ENCODE measurements around the gene C11orf16. TPM values are rescaled to one million over a fixed set of nuclear protein-coding genes. Genes with fewer than 3 reads are reported as not detected.
A peak's percentile ranks its signal among the peaks of the same experiment; 100 is the strongest.

Gene C11orf16
- total RNA-seq, 1 donor = not detected

- TF ChIP-seq CTCF (IDR thresholded peaks at IDR 0.05; ENCODE audit: extremely low read depth, low read depth, low read length) = no peak
- Histone ChIP-seq H3K4me1 (ENCODE audit: insufficient read depth, low read length) (peaks cover 26% of the 10 kb centered on the region), H2AFZ (ENCODE audit: low read length) (peak within 1 kb of the TSS; percentile 94), H3K4me3 (ENCODE audit: insufficient read depth, low read length) (peak within 1 kb of the TSS; percentile 95), H3K27ac (ENCODE audit: low read depth, low read length) (peak within 1 kb of the TSS; percentile 74), H3K4me2 (ENCODE audit: insufficient read depth, low read length) (peak within 1 kb of the TSS; percentile 93), H3K27me3 (ENCODE audit: insufficient read depth, low read length) (no peaks in the 10 kb centered on the region), H3K36me3 (ENCODE audit: insufficient read depth, low read length) (peaks cover 10% of the 10 kb centered on the region), H4K20me1 (ENCODE audit: insufficient read depth, low read length) (no peaks in the 10 kb centered on the region), H3K9me3 (ENCODE audit: low read depth, low read length) (no peaks in the 10 kb centered on the region), H3K79me2 (ENCODE audit: insufficient read depth, low read length) (peaks cover 17% of the 10 kb centered on the region)
- peak; percentile 97 for DNase-seq (ENCODE audit: insufficient read length, low spot score, missing footprints)
These were observed 21.5 kb downstream of the C11orf16 start, which contains the start of gene AKIP1 for GRCh38 chr11:8911029-8911823. TSS of gene AKIP1 (plus strand) at chr11:8911189. CDS start at chr11:8911450, 261 bp downstream.

GRCh38 chr11:8910649-8911026, 22.1 kb downstream of the C11orf16 start:
- H3K4me2 ChIP-seq (ENCODE audit: insufficient read depth, low read length) = peak overlapping the region; percentile 93
- peaks cover 32% of the 10 kb centered on the region for H3K4me1 ChIP-seq (ENCODE audit: insufficient read depth, low read length)
- H2AFZ ChIP-seq (ENCODE audit: low read length) = peak overlapping the region; percentile 88
- H3K36me3 ChIP-seq (ENCODE audit: insufficient read depth, low read length) = peaks cover 10% of the 10 kb centered on the region
- H3K4me3 ChIP-seq (ENCODE audit: insufficient read depth, low read length) = peak overlapping the region; percentile 95
- no peaks in the 10 kb centered on the region for H3K9me3 ChIP-seq (ENCODE audit: low read depth, low read length)
- no peaks in the 10 kb centered on the region for H4K20me1 ChIP-seq (ENCODE audit: insufficient read depth, low read length)
- H3K79me2 ChIP-seq (ENCODE audit: insufficient read depth, low read length) = peaks cover 17% of the 10 kb centered on the region
- no peak overlapping the region for H3K27ac ChIP-seq (ENCODE audit: low read depth, low read length)
- TF ChIP-seq CTCF (IDR thresholded peaks at IDR 0.05; ENCODE audit: extremely low read depth, low read depth, low read length) = no peak
- no peak for DNase-seq (ENCODE audit: insufficient read length, low spot score, missing footprints)
- no peaks in the 10 kb centered on the region for H3K27me3 ChIP-seq (ENCODE audit: insufficient read depth, low read length)

- Histone ChIP-seq H4K20me1 (ENCODE audit: insufficient read depth, low read length) (no peaks in the 10 kb centered on the region), H3K9me3 (ENCODE audit: low read depth, low read length) (no peaks in the 10 kb centered on the region), H3K4me3 (ENCODE audit: insufficient read depth, low read length) (no peak overlapping the region), H3K79me2 (ENCODE audit: insufficient read depth, low read length) (peaks cover 13% of the 10 kb centered on the region), H3K36me3 (ENCODE audit: insufficient read depth, low read length) (no peaks in the 10 kb centered on the region), H2AFZ (ENCODE audit: low read length) (no peak overlapping the region), H3K4me1 (ENCODE audit: insufficient read depth, low read length) (peaks cover 22% of the 10 kb centered on the region), H3K4me2 (ENCODE audit: insufficient read depth, low read length) (no peak overlapping the region), H3K27ac (ENCODE audit: low read depth, low read length) (no peak overlapping the region), H3K27me3 (ENCODE audit: insufficient read depth, low read length) (no peaks in the 10 kb centered on the region)
- DNase-seq (ENCODE audit: insufficient read length, low spot score, missing footprints) = no peak
- TF ChIP-seq CTCF (IDR thresholded peaks at IDR 0.05; ENCODE audit: extremely low read depth, low read depth, low read length) = no peak
These were observed 24.6 kb downstream of the C11orf16 start for GRCh38 chr11:8908099-8908498.

- peak overlapping the region; percentile 5 for H3K27ac ChIP-seq (ENCODE audit: low read depth, low read length)
- no peak for DNase-seq (ENCODE audit: insufficient read length, low spot score, missing footprints)
- peaks cover 22% of the 10 kb centered on the region for H3K4me1 ChIP-seq (ENCODE audit: insufficient read depth, low read length)
- no peak overlapping the region for H3K4me3 ChIP-seq (ENCODE audit: insufficient read depth, low read length)
- H2AFZ ChIP-seq (ENCODE audit: low read length) = no peak overlapping the region
- TF ChIP-seq CTCF (IDR thresholded peaks at IDR 0.05; ENCODE audit: extremely low read depth, low read depth, low read length) = no peak
- H3K4me2 ChIP-seq (ENCODE audit: insufficient read depth, low read length) = no peak overlapping the region
- H3K9me3 ChIP-seq (ENCODE audit: low read depth, low read length) = no peaks in the 10 kb centered on the region
- no peaks in the 10 kb centered on the region for H3K36me3 ChIP-seq (ENCODE audit: insufficient read depth, low read length)
- peaks cover 8% of the 10 kb centered on the region for H3K79me2 ChIP-seq (ENCODE audit: insufficient read depth, low read length)
- H4K20me1 ChIP-seq (ENCODE audit: insufficient read depth, low read length) = no peaks in the 10 kb centered on the region
- no peaks in the 10 kb centered on the region for H3K27me3 ChIP-seq (ENCODE audit: insufficient read depth, low read length)
These were observed 25.6 kb downstream of the C11orf16 start for GRCh38 chr11:8907116-8907515.
